ENCODE measurements around the gene SLAMF8.

Gene SLAMF8

DNA sequence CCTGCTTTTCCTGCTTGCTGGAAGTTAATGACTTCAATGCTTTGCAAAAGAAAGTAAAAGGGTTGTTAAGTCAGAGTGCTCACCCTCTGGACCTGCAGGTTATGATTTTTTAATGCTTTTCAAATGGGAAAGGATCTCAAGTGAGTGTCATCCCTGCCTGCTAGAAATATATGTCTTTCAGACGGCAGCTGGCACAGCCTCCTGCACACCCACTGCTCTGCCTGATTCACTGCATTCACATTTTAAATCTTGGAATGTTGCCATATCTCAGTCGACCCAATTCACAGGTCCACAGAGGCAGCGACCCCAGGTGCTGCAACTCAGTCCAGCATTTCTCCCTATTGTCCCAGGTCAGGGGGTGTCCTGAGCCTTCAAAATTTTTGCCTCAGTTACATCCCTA, 35.2 kb upstream of the SLAMF8 start:
- Histone ChIP-seq H3K4me1 (ENCODE audit: insufficient read depth, low read length) (no peaks in the 10 kb centered on the region), H3K9me3 (ENCODE audit: insufficient read depth, low read depth, low read length) (no peaks in the 10 kb centered on the region), H3K27me3 (ENCODE audit: insufficient read depth, low read length) (no peaks in the 10 kb centered on the region), H3K36me3 (ENCODE audit: insufficient read depth, low read length) (no peaks in the 10 kb centered on the region), H3K4me3 (ENCODE audit: low read length) (no peak overlapping the region), H3K27ac (ENCODE audit: low read depth, low read length) (no peak overlapping the region), H3K9ac (ENCODE audit: low read depth, low read length) (no peak overlapping the region)
- 44% methylated on average over 3 of the region's 3 CpGs for WGBS

GRCh38 chr1:159795534-159795933, 31.1 kb upstream of the SLAMF8 start:
- Histone ChIP-seq H3K9me3 (ENCODE audit: insufficient read depth, low read depth, low read length) (no peaks in the 10 kb centered on the region), H3K27me3 (ENCODE audit: insufficient read depth, low read length) (0 out of 2 replicates have a peak, but pooled peaks cover 3% of the 10 kb centered on the region), H3K36me3 (ENCODE audit: insufficient read depth, low read length) (no peaks in the 10 kb centered on the region), H3K27ac (ENCODE audit: low read depth, low read length) (no peak overlapping the region), H3K4me3 (ENCODE audit: low read length) (no peak overlapping the region), H3K4me1 (ENCODE audit: insufficient read depth, low read length) (no peaks in the 10 kb centered on the region), H3K9ac (ENCODE audit: low read depth, low read length) (no peak overlapping the region)
- WGBS, result 58% methylated on average over 5 of the region's 5 CpGs

DNA sequence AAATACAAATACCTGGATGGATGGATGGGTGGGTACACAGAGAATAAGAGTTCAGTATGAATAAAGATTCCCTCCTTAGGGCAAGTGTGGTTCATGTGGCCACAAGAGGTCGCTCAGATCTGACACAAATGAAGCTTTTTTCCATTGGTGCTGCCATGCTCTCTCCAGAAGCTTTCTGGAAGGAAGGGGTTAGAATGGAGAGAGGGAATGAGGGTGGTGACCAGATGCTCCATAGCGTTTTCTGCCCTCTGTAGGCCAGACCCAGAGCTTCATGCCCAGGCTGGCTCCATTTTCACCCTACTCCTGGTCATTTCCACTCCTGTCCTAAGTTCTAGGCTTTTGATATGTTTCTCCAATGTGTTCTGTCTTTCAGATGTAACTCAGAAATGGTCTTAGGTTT, 27.8 kb upstream of the SLAMF8 start:
- Histone ChIP-seq H3K27ac (ENCODE audit: low read depth, low read length) (no peak overlapping the region), H3K9ac (ENCODE audit: low read depth, low read length) (no peak overlapping the region), H3K4me1 (ENCODE audit: insufficient read depth, low read length) (no peaks in the 10 kb centered on the region), H3K36me3 (ENCODE audit: insufficient read depth, low read length) (no peaks in the 10 kb centered on the region), H3K4me3 (ENCODE audit: low read length) (no peak overlapping the region), H3K9me3 (ENCODE audit: insufficient read depth, low read depth, low read length) (no peaks in the 10 kb centered on the region), H3K27me3 (ENCODE audit: insufficient read depth, low read length) (0 out of 2 replicates have a peak, but pooled peaks cover 3% of the 10 kb centered on the region)
- WGBS, result 3% methylated on average over 2 of the region's 2 CpGs

GRCh38 chr1:159799446-159799985, 27.2 kb upstream of the SLAMF8 start:
- Histone ChIP-seq H3K4me3 (ENCODE audit: low read length) (no peak overlapping the region), H3K9ac (ENCODE audit: low read depth, low read length) (no peak overlapping the region)
- WGBS, result 97% methylated on average over 4 of the region's 4 CpGs

DNA sequence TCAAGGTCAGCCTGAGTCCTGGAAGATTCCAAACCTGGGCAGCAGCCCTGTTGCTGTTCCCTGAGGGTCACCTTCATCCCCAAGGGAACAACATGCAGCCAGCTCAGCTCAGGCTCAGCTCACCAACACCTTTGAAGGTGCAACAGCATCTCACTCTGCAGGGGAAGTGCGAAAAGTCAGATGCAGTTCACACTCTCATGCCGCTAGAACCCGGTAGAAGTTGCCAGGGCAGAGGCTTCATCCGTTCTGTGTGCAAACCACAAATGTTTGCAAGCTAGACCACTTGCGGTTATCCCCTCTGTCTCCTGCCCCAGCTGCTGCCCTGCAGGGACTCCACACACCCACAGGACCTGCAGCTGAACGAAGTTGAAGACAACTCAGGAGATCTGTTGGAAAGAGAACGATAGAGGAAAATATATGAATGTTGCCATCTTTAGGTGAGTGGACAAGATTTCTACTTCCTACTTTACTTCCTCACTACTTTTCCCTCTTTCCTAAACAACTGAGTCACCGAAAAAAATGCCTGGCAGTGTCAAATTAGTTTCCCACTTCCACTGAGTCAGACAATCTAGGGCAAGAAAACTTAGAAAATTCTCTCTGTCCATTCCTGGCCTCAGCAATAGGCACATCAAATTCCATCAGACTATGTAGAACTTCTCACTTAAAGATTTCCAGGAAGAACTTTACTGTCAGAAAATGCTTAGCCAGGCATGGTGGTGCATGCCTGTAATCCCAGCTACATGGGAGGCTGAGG, 26.3 kb upstream of the SLAMF8 start:
- Histone ChIP-seq H3K4me1 (ENCODE audit: insufficient read depth, low read length) (no peaks in the 10 kb centered on the region), H3K27ac (ENCODE audit: low read depth, low read length) (no peak overlapping the region), H3K9me3 (ENCODE audit: insufficient read depth, low read depth, low read length) (no peaks in the 10 kb centered on the region), H3K4me3 (ENCODE audit: low read length) (no peak overlapping the region), H3K27me3 (ENCODE audit: insufficient read depth, low read length) (0 out of 2 replicates have a peak, but pooled peaks cover 3% of the 10 kb centered on the region), H3K9ac (ENCODE audit: low read depth, low read length) (no peak overlapping the region), H3K36me3 (ENCODE audit: insufficient read depth, low read length) (no peaks in the 10 kb centered on the region)
- 93% methylated on average over 6 of the region's 8 CpGs for WGBS

More at GRCh38 chr1:159799446-159799985, 27.2 kb upstream of the SLAMF8 start:
- Histone ChIP-seq H3K36me3 (ENCODE audit: insufficient read depth, low read length) (no peaks in the 10 kb centered on the region), H3K4me1 (ENCODE audit: insufficient read depth, low read length) (no peaks in the 10 kb centered on the region), H3K9me3 (ENCODE audit: insufficient read depth, low read depth, low read length) (no peaks in the 10 kb centered on the region), H3K27ac (ENCODE audit: low read depth, low read length) (no peak overlapping the region), H3K27me3 (ENCODE audit: insufficient read depth, low read length) (0 out of 2 replicates have a peak, but pooled peaks cover 3% of the 10 kb centered on the region)

DNA sequence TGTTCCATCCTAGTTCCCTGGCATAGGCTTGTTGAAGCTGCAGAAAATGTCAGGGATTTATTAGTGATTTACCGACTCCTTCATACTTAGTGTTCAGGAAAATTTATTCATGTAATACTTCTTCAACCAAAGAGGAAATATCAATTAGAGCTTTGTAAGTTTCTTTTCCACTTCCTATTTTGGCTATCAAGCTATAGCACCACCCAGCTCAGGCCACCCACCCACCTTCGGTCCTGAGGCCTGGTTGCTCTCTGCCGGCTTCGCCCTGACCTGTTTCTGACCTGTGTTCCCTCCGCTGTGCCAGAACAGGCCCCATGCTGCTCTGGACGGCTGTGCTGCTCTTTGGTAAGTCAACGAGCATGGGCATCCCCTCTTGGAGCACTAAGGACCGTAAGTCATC, 24.6 kb upstream of the SLAMF8 start, which contains the start of gene FCRL6:
FCRL6 (plus strand) TSS at position 250 of the 400 bp plus-strand sequence; CDS start at position 315, 65 bp downstream.
- no peak within 1 kb of the TSS for H3K9ac ChIP-seq (ENCODE audit: low read depth, low read length)

DNA sequence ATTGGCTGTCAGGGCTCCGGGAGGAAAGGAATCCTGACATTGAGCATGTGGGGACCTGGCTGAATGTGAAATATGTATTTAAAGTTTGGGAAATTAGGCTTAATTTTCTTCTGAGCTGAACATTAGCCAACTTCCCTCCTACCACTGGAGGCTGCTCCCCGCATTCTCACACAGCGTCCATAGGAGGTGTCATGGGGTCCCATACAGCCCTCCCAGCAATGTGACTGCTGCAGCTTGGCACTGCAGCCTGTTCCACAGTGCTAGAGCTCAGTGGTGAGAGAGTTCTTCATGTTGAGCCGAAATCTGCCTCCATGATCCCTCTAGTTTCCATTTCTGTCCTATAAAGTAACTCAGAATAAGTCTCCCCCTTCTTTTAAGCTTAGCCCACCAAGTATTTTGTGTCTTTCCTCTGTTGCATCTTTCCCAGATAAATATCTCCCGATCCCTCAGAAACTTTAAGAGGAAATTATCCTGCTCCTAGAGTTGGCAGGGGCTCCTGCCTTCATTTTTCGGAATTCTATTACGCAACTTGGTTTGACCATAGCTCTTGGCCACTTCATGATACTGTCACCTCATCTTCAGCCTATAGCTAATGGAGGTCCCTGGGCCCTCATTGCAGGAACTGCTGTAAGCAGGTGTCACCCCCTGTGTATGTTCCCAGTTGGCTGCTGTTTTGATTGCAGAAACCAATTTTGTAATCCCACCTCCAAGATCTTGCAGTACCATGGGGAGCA, 22.6 kb upstream of the SLAMF8 start:
- Histone ChIP-seq H3K9ac (ENCODE audit: low read depth, low read length) (no peak overlapping the region), H3K27me3 (ENCODE audit: insufficient read depth, low read length) (no peaks in the 10 kb centered on the region), H3K4me1 (ENCODE audit: insufficient read depth, low read length) (no peaks in the 10 kb centered on the region), H3K36me3 (ENCODE audit: insufficient read depth, low read length) (no peaks in the 10 kb centered on the region), H3K9me3 (ENCODE audit: insufficient read depth, low read depth, low read length) (no peaks in the 10 kb centered on the region), H3K27ac (ENCODE audit: low read depth, low read length) (no peak overlapping the region), H3K4me3 (ENCODE audit: low read length) (no peak overlapping the region)
- 81% methylated on average over 7 of the region's 7 CpGs for WGBS

More for the DNA sequence above, 24.6 kb upstream of the SLAMF8 start, which contains the start of gene FCRL6:
- Histone ChIP-seq H3K36me3 (ENCODE audit: insufficient read depth, low read length) (no peaks in the 10 kb centered on the region), H3K4me1 (ENCODE audit: insufficient read depth, low read length) (no peaks in the 10 kb centered on the region), H3K27ac (ENCODE audit: low read depth, low read length) (no peak within 1 kb of the TSS), H3K4me3 (ENCODE audit: low read length) (no peak within 1 kb of the TSS), H3K27me3 (ENCODE audit: insufficient read depth, low read length) (0 out of 2 replicates have a peak, but pooled peaks cover 3% of the 10 kb centered on the region), H3K9me3 (ENCODE audit: insufficient read depth, low read depth, low read length) (no peaks in the 10 kb centered on the region)
- WGBS, result 89% methylated on average over 7 of the region's 8 CpGs

DNA sequence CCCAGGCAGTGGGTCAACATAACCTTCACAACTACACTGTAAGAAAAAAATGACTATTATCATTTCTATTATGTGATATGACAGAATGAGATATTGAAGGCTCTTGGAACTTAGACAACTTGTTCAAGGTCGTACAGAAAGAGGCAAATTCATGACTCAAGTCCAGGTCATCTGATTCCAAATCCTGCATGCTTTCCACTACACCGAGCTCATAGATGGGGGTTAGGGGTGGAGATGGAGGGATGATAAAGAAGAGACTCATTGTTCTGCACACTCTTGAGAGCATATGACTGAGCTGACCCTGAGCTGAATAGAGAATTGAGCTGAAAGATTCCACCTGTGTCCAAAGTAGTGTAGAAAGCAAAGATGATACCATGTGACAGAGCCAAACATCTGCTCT, 21.7 kb upstream of the SLAMF8 start:
- H3K9ac ChIP-seq (ENCODE audit: low read depth, low read length), result no peak overlapping the region
- H3K36me3 ChIP-seq (ENCODE audit: insufficient read depth, low read length), result no peaks in the 10 kb centered on the region
- H3K4me1 ChIP-seq (ENCODE audit: insufficient read depth, low read length), result no peaks in the 10 kb centered on the region
- no peaks in the 10 kb centered on the region for H3K27me3 ChIP-seq (ENCODE audit: insufficient read depth, low read length)
- H3K4me3 ChIP-seq (ENCODE audit: low read length), result no peak overlapping the region
- WGBS, result 92% methylated on average over 2 of the region's 2 CpGs
- no peak overlapping the region for H3K27ac ChIP-seq (ENCODE audit: low read depth, low read length)
- no peaks in the 10 kb centered on the region for H3K9me3 ChIP-seq (ENCODE audit: insufficient read depth, low read depth, low read length)

- no peak overlapping the region for H3K4me3 ChIP-seq (ENCODE audit: low read length)
- H3K9me3 ChIP-seq (ENCODE audit: insufficient read depth, low read depth, low read length), result no peaks in the 10 kb centered on the region
- no peak overlapping the region for H3K27ac ChIP-seq (ENCODE audit: low read depth, low read length)
- WGBS, result 87% methylated on average over 5 of the region's 8 CpGs
- no peak overlapping the region for H3K9ac ChIP-seq (ENCODE audit: low read depth, low read length)
- no peaks in the 10 kb centered on the region for H3K36me3 ChIP-seq (ENCODE audit: insufficient read depth, low read length)
- H3K27me3 ChIP-seq (ENCODE audit: insufficient read depth, low read length), result no peaks in the 10 kb centered on the region
- no peaks in the 10 kb centered on the region for H3K4me1 ChIP-seq (ENCODE audit: insufficient read depth, low read length)
These were observed 10.7 kb upstream of the SLAMF8 start for GRCh38 chr1:159815926-159816325.

DNA sequence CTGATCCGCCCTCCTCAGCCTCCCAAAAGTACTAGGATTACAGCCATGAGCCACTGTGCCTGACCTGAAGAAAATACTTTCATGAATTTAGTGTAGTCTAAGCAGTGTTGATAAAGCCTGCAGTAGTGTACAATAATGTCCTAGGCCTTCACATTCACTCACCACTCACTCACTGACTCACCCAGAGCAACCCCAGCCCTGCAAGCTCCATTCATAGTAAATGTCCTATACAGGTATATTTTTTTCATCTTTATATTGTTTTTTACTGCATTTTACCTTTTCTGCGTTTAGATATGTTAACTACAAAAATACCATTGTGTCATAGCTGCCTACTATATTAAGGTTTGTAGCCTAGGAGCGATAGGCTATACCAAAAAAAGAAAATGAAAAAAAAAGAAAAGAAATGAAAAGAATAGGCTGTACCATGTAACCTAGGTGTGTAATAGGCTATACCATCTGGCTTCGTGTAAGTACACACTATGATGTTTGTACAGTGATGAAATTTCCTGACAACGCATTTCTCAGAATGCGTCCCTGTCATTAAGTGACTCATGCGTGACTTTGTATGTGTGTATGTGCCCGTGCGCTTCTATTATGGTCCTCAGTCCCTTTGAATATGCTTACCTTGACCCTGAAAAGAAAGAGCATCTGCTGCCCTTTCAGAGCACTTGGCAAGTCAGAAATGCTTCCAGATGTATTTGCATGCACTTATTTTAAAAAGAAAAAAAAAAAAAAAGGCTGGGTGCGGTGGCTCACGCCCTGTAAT, 9.2 kb upstream of the SLAMF8 start:
- no peaks in the 10 kb centered on the region for H3K36me3 ChIP-seq (ENCODE audit: insufficient read depth, low read length)
- H3K27ac ChIP-seq (ENCODE audit: low read depth, low read length), result no peak overlapping the region
- H3K9me3 ChIP-seq (ENCODE audit: insufficient read depth, low read depth, low read length), result no peaks in the 10 kb centered on the region
- H3K9ac ChIP-seq (ENCODE audit: low read depth, low read length), result no peak overlapping the region
- no peak overlapping the region for H3K4me3 ChIP-seq (ENCODE audit: low read length)
- WGBS, result 95% methylated on average over 10 of the region's 11 CpGs
- no peaks in the 10 kb centered on the region for H3K4me1 ChIP-seq (ENCODE audit: insufficient read depth, low read length)
- H3K27me3 ChIP-seq (ENCODE audit: insufficient read depth, low read length), result no peaks in the 10 kb centered on the region

Data from HUES64 (cell line).